Fibroblast of lung (primary cell): ENCODE results near the gene NKAIN4. TPM values are rescaled to one million over a fixed set of nuclear protein-coding genes. Genes with fewer than 3 reads are reported as not detected.
A peak's percentile ranks its signal among the peaks of the same experiment; 100 is the strongest.

ENCODE experiments used
- DNase-seq, 2 donors: peaks; one replicate each; pipeline versions ENCODE4 v3.0.0 to v3.0.0-alpha.2; 2010; ENCODE audit warnings: low read depth in 2 of 2
- H2AFZ ChIP-seq: 2 replicates; pipeline ENCODE4 v1.5.1; 2012; ENCODE audit warnings: low read length, control low read depth, inconsistent platforms
- H3K27ac ChIP-seq: 2 replicates; pipeline ENCODE4 v1.5.1; 2011; ENCODE audit warnings: low read length, control low read depth; ENCODE audit not compliant: insufficient read depth
- H3K27me3 ChIP-seq: 2 replicates; pipeline ENCODE4 v1.5.1; 2011; ENCODE audit warnings: mild to moderate bottlenecking, low read length; ENCODE audit not compliant: control insufficient read depth, insufficient read depth
- H3K36me3 ChIP-seq: 2 replicates; pipeline ENCODE4 v1.5.1; 2011; ENCODE audit warnings: low read length; ENCODE audit not compliant: control insufficient read depth, insufficient read depth
- H3K4me1 ChIP-seq: 2 replicates; pipeline ENCODE4 v1.5.1; 2011; ENCODE audit warnings: low read length; ENCODE audit not compliant: control insufficient read depth, insufficient read depth; ENCODE audit errors: extremely low read depth
- H3K4me2 ChIP-seq: 2 replicates; pipeline ENCODE4 v1.5.1; 2011; ENCODE audit warnings: low read length, control low read depth; ENCODE audit not compliant: insufficient read depth; ENCODE audit errors: extremely low read depth
- H3K4me3 ChIP-seq, 4 experiments: fragments of 200-600 bp in 1 of 4; sonication (generic) in 1 of 4; replicated peaks in 1 of 4; 2 replicates each; pipeline ENCODE4 v1.5.1; 2011 to 2016; ENCODE audit warnings: low read length in 4 of 4, low read depth in 3 of 4, mild to moderate bottlenecking in 3 of 4, control low read depth in 2 of 4, inconsistent platforms in 1 of 4, mixed read lengths in 1 of 4; ENCODE audit not compliant: insufficient read depth in 1 of 4; ENCODE audit errors: control extremely low read depth in 1 of 4
- H3K79me2 ChIP-seq: 2 replicates; pipeline ENCODE4 v1.5.1; 2012; ENCODE audit warnings: mild to moderate bottlenecking, low read length, inconsistent platforms; ENCODE audit not compliant: control insufficient read depth, insufficient read depth
- H3K9ac ChIP-seq: 2 replicates; pipeline ENCODE4 v1.5.1; 2011; ENCODE audit warnings: mild to moderate bottlenecking, low read length, control low read depth; ENCODE audit not compliant: insufficient read depth
- H3K9me3 ChIP-seq: 2 replicates; pipeline ENCODE4 v1.5.1; 2012; ENCODE audit warnings: low read depth, low read length; ENCODE audit not compliant: control insufficient read depth, insufficient read depth
- H4K20me1 ChIP-seq: 2 replicates; pipeline ENCODE4 v1.5.1; 2011; ENCODE audit warnings: low read length; ENCODE audit not compliant: control insufficient read depth, insufficient read depth; ENCODE audit errors: extremely low read depth
- EZH2 ChIP-seq: IDR thresholded peaks from 2 replicates; pipeline ENCODE4 v1.5.1; 2012; ENCODE audit warnings: low read length, control low read depth, mild to moderate bottlenecking; ENCODE audit errors: missing control alignments
- polyA plus RNA-seq, 2 donors: library from polyadenylated mRNA; depleted of rRNA in 1 of 2; stranded (reverse) in 1 of 2; unstranded in 1 of 2; fragments of >200 nt; gene quantifications; 2 replicates each; pipeline ENCODE4 v1.2.1, GENCODE V29; 2011 to 2012; ENCODE audit warnings: missing spikeins in 1 of 2
- total RNA-seq: library from RNA; depleted of rRNA; stranded (reverse); fragments of >200 nt; gene quantifications from 2 replicates; pipeline ENCODE4 v1.2.1, GENCODE V29; 2014
- TF ChIP-seq, protein P1 (sequence below), 2 donors: IDR thresholded peaks in 1 of 2; conservative IDR thresholded peaks in 1 of 2; 1 replicate in 1 of 2; 2 replicates in 1 of 2; pipeline ENCODE4 v1.5.1; 2011 to 2012; ENCODE audit warnings: low read length in 2 of 2, control low read depth in 1 of 2, inconsistent platforms in 1 of 2, low read depth in 1 of 2, mild to moderate bottlenecking in 1 of 2

The NKAIN4 gene
- total and polyA plus RNA-seq, 2 donors (not counting 1 experiment from before 2014, with no cell fraction given): not detected

DNA sequence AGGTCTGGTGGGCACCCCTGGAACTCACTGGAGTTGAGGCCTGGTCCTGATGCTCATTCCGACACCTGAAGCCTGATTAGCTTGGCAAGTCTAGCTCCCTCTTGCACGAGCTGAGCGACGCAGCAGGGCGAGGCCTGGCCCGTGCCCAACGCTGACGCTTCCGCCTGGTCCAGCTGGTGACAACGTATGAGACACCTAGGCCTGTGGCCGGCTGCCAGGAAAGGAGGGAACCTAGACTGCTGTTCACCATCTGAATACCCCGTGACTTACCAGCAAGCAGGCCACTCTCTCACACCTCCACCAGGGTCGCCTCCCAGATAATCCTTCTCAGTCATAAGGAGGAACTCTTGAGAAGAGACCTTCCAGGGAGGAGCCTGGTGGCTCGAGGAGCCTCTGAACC, 62.9 kb downstream of the NKAIN4 start:
- no peaks in the 10 kb centered on the region for H3K9me3 ChIP-seq

DNA sequence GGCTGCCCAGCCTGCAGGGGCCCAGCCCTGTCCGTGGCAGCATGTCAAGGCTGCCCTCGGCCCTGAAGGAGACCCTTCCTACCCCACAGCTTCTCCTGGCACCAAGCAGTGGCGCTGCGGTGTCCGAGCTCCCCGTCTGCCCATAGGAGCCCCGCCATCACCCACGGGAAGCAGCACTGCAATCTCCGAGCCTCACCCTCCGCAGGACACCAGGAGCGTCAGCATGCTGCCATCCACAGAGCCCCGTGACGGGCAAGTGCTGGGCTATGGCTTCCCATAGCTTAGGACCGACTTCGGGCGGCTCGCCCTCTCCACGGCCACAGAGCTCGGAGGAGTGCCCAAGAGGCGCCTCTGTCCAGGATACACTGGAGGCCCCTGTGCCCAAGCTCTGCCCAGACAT, 63.4 kb downstream of the NKAIN4 start:
- Histone ChIP-seq H3K79me2 (no peaks in the 10 kb centered on the region), H3K9me3 (no peaks in the 10 kb centered on the region), H3K36me3 (peaks cover 3% of the 10 kb centered on the region), H3K27ac (no peak overlapping the region), H4K20me1 (no peaks in the 10 kb centered on the region), H3K27me3 (no peaks in the 10 kb centered on the region), H2AFZ (no peak overlapping the region), H3K4me2 (no peak overlapping the region), H3K4me3 (no peak overlapping the region), H3K9ac (no peak overlapping the region), H3K4me1 (no peaks in the 10 kb centered on the region)
- DNase-seq: no peak
- TF ChIP-seq EZH2: no peak
- TF ChIP-seq, protein P1, sequence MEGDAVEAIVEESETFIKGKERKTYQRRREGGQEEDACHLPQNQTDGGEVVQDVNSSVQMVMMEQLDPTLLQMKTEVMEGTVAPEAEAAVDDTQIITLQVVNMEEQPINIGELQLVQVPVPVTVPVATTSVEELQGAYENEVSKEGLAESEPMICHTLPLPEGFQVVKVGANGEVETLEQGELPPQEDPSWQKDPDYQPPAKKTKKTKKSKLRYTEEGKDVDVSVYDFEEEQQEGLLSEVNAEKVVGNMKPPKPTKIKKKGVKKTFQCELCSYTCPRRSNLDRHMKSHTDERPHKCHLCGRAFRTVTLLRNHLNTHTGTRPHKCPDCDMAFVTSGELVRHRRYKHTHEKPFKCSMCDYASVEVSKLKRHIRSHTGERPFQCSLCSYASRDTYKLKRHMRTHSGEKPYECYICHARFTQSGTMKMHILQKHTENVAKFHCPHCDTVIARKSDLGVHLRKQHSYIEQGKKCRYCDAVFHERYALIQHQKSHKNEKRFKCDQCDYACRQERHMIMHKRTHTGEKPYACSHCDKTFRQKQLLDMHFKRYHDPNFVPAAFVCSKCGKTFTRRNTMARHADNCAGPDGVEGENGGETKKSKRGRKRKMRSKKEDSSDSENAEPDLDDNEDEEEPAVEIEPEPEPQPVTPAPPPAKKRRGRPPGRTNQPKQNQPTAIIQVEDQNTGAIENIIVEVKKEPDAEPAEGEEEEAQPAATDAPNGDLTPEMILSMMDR (conservative IDR thresholded peaks at IDR 0.05 in 1 of 2, IDR thresholded peaks at IDR 0.05 in 1 of 2; ENCODE audit: low read depth in 1 of 2, low read length in 2 of 2): no peak

More for the DNA sequence above, 62.9 kb downstream of the NKAIN4 start:
- DNase-seq: peak in 1 of 2 donors; percentile 35
- Histone ChIP-seq H3K4me1 (no peaks in the 10 kb centered on the region), H3K4me2 (no peak overlapping the region), H3K27ac (no peak overlapping the region), H3K79me2 (no peaks in the 10 kb centered on the region), H3K27me3 (no peaks in the 10 kb centered on the region), H2AFZ (no peak overlapping the region), H3K36me3 (peaks cover 3% of the 10 kb centered on the region), H3K9ac (no peak overlapping the region), H4K20me1 (no peaks in the 10 kb centered on the region), H3K4me3 (no peak overlapping the region)
- TF ChIP-seq, protein P1 (conservative IDR thresholded peaks at IDR 0.05 in 1 of 2, IDR thresholded peaks at IDR 0.05 in 1 of 2; ENCODE audit: low read depth in 1 of 2, low read length in 2 of 2): no peak
- TF ChIP-seq EZH2: no peak

Other genes starting within 250 kb of the NKAIN4 start
- not detected in 2 replicates for gene BHLHE23, start 247.5 kb downstream of the NKAIN4 start, total RNA-seq
- not detected in 2 replicates for gene BHLHE23, start 247.5 kb downstream of the NKAIN4 start, polyA plus RNA-seq
- 12.8 and 16.3 TPM in 2 replicates for gene YTHDF1, start 38.3 kb downstream of the NKAIN4 start, total RNA-seq
- 25.9 and 29.2 TPM in 2 replicates for gene YTHDF1, start 38.3 kb downstream of the NKAIN4 start, polyA plus RNA-seq
- gene BIRC7, start 18.6 kb downstream of the NKAIN4 start, total RNA-seq: not detected in 2 replicates
- gene BIRC7, start 18.6 kb downstream of the NKAIN4 start, polyA plus RNA-seq: not detected in 2 replicates
- gene ARFGAP1, start 18.4 kb upstream of the NKAIN4 start, total RNA-seq: 35.2 and 42.9 TPM in 2 replicates
- 33.1 and 37.6 TPM in 2 replicates for gene ARFGAP1, start 18.4 kb upstream of the NKAIN4 start, polyA plus RNA-seq
- gene COL20A1, start 38.7 kb upstream of the NKAIN4 start, total RNA-seq: not detected in 2 replicates
- not detected in 2 replicates for gene COL20A1, start 38.7 kb upstream of the NKAIN4 start, polyA plus RNA-seq
- not detected in 2 replicates for gene CHRNA4, start 106.9 kb upstream of the NKAIN4 start, total RNA-seq
- not detected in 2 replicates for gene CHRNA4, start 106.9 kb upstream of the NKAIN4 start, polyA plus RNA-seq
- not detected in 2 replicates for gene KCNQ2, start 218.2 kb upstream of the NKAIN4 start, total RNA-seq
- not detected in 2 replicates for gene KCNQ2, start 218.2 kb upstream of the NKAIN4 start, polyA plus RNA-seq
- 1.7 and 2.6 TPM in 2 replicates for gene EEF1A2, start 244.6 kb upstream of the NKAIN4 start, total RNA-seq
- gene EEF1A2, start 244.6 kb upstream of the NKAIN4 start, polyA plus RNA-seq: 0.16 and 0.46 TPM in 2 replicates